ENCODE data around the gene THADA.

Gene THADA

DNA sequence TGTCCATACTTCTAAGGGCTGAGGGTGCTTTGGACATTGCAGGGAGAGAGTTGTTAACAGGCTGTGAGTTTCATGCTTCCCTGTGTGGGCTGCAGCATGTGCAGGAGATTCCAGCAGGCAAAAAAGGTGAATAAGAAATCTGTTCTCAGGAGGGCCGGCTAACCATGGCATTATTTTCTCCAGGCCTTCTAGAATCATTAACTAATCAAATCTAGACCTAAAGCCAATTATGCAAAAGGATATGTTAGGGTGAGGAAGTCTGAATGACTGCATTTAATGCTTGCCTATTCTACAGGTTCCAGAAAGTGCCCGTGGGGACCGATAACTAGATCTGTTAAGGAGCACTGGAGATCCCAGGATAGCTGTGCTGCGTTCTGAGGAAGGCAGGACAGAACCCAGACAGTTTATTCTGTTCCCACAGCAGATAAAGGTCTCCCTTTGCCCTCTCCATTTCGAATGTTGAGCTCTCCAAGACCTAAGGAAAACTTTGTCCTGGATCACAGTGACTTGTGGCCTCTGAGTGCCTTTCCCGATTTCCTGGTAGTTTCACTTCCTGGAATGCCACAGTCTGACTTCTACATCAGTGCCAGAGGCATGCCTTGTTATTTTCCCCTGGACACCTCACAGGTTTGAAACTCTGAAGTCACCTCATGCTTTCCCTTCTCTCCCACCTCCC, 319.4 kb downstream of the THADA start:
- TF ChIP-seq FOXA1 (IDR thresholded peaks at IDR 0.05) (no peak), ZNF384 (IDR thresholded peaks at IDR 0.05) (no peak), TARDBP (IDR thresholded peaks at IDR 0.05) (no peak), L3MBTL2 (conservative IDR thresholded peaks at IDR 0.05) (no peak), LEF1 (IDR thresholded peaks at IDR 0.05; ENCODE audit: borderline replicate concordance) (no peak), HDGF (IDR thresholded peaks at IDR 0.05; ENCODE audit: borderline replicate concordance) (no peak), SUZ12 (IDR thresholded peaks at IDR 0.05) (no peak), FOXK2 (IDR thresholded peaks at IDR 0.05) (no peak), CTBP1 (IDR thresholded peaks at IDR 0.05; ENCODE audit: borderline replicate concordance) (no peak)
- CTCF ChIA-PET, result interaction anchor here (0.7 kb wide), 1 partner anchor 1143 kb away, joined by 4 read pairs; no protein-coding TSS in a partner anchor
- no peak for DNase-seq (ENCODE audit: extremely low spot score)
- POLR2A ChIA-PET, result interaction anchor here (1.2 kb wide), 1 partner anchor 10 kb away, joined by 4 read pairs; no protein-coding TSS in a partner anchor

DNA sequence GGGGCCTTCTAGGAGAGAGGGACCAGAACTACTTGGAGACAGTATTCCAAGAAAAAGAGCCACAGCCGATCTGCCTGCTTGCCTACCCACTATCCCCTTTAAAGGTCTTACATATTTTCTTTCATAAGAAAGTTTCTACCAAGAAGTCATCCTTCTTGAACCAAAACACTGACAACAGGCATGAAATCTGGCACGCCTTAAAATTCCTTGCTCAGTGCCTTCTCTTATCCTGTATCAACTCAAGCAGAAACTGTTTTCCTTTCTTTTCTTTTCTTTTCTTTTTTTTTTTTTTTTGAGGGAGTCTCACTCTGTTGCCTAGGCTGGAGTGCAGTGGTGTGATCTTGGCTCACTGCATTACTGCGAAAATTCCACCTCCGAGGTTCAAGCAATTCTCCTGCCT, 321.1 kb downstream of the THADA start:
- POLR2A ChIA-PET, result no interaction called here
- CTCF ChIA-PET, result no interaction called here
- no peak for DNase-seq (ENCODE audit: extremely low spot score)
- no peak for TF ChIP-seq ZNF384 (IDR thresholded peaks at IDR 0.05)
- no peak for TF ChIP-seq SP1 (IDR thresholded peaks at IDR 0.05)
- no peak for TF ChIP-seq TARDBP (IDR thresholded peaks at IDR 0.05)
- no peak for TF ChIP-seq FOXM1 (IDR thresholded peaks at IDR 0.05; ENCODE audit: borderline replicate concordance)
- TF ChIP-seq NFRKB (IDR thresholded peaks at IDR 0.05), result no peak
- TF ChIP-seq FOXA1 (IDR thresholded peaks at IDR 0.05), result no peak
- no peak for TF ChIP-seq SUZ12 (IDR thresholded peaks at IDR 0.05)
- no peak for TF ChIP-seq LEF1 (IDR thresholded peaks at IDR 0.05; ENCODE audit: borderline replicate concordance)
- no peak for TF ChIP-seq FOXK2 (IDR thresholded peaks at IDR 0.05)
- TF ChIP-seq L3MBTL2 (conservative IDR thresholded peaks at IDR 0.05), result no peak
- TF ChIP-seq HDGF (IDR thresholded peaks at IDR 0.05; ENCODE audit: borderline replicate concordance), result no peak
- TF ChIP-seq, protein P1, sequence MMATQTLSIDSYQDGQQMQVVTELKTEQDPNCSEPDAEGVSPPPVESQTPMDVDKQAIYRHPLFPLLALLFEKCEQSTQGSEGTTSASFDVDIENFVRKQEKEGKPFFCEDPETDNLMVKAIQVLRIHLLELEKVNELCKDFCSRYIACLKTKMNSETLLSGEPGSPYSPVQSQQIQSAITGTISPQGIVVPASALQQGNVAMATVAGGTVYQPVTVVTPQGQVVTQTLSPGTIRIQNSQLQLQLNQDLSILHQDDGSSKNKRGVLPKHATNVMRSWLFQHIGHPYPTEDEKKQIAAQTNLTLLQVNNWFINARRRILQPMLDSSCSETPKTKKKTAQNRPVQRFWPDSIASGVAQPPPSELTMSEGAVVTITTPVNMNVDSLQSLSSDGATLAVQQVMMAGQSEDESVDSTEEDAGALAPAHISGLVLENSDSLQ (IDR thresholded peaks at IDR 0.05), result no peak
- TF ChIP-seq CTBP1 (IDR thresholded peaks at IDR 0.05; ENCODE audit: borderline replicate concordance), result no peak
- TF ChIP-seq ARNT (IDR thresholded peaks at IDR 0.05), result no peak
- TF ChIP-seq BHLHE40 (IDR thresholded peaks at IDR 0.05; ENCODE audit: borderline replicate concordance), result no peak

DNA sequence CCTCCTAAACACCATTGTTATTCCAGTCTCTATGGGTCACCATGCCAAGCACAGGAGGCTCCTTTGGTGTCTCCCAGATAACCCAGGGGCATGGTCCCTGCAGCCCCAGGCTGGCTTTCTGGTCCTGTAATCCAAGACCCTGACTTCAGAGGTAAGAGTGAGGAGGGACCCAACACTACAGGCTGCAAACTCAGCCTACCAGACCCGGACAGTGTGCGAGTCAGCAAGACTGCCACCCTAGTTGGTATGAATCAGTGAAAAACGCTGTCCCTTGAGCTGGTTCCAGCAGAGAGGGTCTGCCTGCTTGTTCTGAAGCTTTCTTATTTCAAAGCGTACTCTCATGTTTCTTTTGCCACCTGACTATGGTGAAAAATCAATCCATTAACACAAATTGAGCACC, 321.8 kb downstream of the THADA start:
- no peak for DNase-seq (ENCODE audit: extremely low spot score)
- TF ChIP-seq ELF4 (IDR thresholded peaks at IDR 0.05), result no peak
- TF ChIP-seq ARNT (IDR thresholded peaks at IDR 0.05), result no peak
- TF ChIP-seq, protein P1 (IDR thresholded peaks at IDR 0.05), result no peak
- no peak for TF ChIP-seq ZNF384 (IDR thresholded peaks at IDR 0.05)
- TF ChIP-seq SUZ12 (IDR thresholded peaks at IDR 0.05), result no peak
- no peak for TF ChIP-seq L3MBTL2 (conservative IDR thresholded peaks at IDR 0.05)
- TF ChIP-seq SP1 (IDR thresholded peaks at IDR 0.05), result no peak
- no peak for TF ChIP-seq FOXM1 (IDR thresholded peaks at IDR 0.05; ENCODE audit: borderline replicate concordance)
- no peak for TF ChIP-seq TARDBP (IDR thresholded peaks at IDR 0.05)
- CTCF ChIA-PET, result no interaction called here
- POLR2A ChIA-PET, result no interaction called here

DNA sequence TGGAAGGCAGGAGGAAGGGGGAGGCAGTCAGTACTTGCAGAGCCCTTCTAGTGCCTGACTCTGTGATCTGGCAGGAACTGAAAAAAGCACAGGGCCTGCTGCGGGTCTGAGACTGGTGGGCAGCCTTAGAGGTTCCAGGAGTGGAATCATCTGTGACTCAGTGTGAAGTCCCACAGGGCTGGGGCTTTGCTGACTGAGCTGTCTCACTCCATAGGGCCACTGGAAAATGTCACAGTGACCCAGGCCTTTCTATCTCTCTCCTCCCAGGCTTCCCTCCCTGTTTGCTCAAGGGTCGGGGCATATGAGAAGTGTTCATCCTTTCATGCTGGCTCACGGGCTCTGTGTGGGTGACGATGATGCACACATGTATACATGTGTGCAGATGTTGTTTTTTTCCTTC, 322.3 kb downstream of the THADA start:
- no peak for DNase-seq (ENCODE audit: extremely low spot score)
- CTCF ChIA-PET, result no interaction called here
- POLR2A ChIA-PET, result no interaction called here
- TF ChIP-seq, protein P1 (IDR thresholded peaks at IDR 0.05), result no peak
- no peak for TF ChIP-seq HDGF (IDR thresholded peaks at IDR 0.05; ENCODE audit: borderline replicate concordance)
- TF ChIP-seq L3MBTL2 (conservative IDR thresholded peaks at IDR 0.05), result no peak
- no peak for TF ChIP-seq TARDBP (IDR thresholded peaks at IDR 0.05)
- no peak for TF ChIP-seq CTBP1 (IDR thresholded peaks at IDR 0.05; ENCODE audit: borderline replicate concordance)

DNA sequence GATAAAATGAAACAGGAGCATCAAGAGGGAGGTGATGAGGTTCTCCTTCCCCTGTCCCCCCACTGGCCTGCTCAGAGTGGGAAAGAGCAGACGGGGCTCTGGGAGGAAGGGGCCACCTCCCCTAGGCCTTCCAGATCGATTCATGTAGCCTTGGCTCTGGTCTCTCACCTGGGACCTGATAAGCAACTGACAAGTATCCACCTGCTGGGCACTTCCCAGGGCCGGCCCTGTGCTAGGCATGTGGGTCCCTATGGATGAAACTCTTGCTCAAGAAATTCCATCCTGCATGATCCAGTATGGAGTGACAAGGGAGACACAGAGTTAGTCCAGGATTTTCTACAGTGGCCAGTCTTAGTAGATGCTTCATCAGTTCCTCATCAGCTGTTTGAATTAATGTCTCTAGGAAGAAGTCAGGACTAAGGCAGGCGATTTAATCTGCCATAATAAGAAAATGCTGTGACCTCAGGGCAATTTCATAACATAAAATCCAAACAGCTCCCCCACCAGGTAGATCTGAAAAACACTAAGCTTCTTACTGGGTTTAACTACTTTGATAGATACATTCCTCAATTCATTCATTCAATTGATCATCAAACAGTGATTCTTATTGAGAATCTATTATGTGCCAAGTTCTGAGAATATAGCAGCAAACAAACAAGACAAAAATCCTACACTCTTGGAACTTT, 324.8 kb downstream of the THADA start:
- DNase-seq (ENCODE audit: extremely low spot score), result no peak
- CTCF ChIA-PET, result interaction anchor here (0.9 kb wide), 1 partner anchor 22 kb away, joined by 3 read pairs; no protein-coding TSS in a partner anchor
- POLR2A ChIA-PET, result no interaction called here
- TF ChIP-seq SP1 (IDR thresholded peaks at IDR 0.05), result no peak
- no peak for TF ChIP-seq NFRKB (IDR thresholded peaks at IDR 0.05)
- no peak for TF ChIP-seq FOXK2 (IDR thresholded peaks at IDR 0.05)
- TF ChIP-seq FOXA1 (IDR thresholded peaks at IDR 0.05), result no peak
- TF ChIP-seq LEF1 (IDR thresholded peaks at IDR 0.05; ENCODE audit: borderline replicate concordance), result no peak
- TF ChIP-seq, protein P1 (IDR thresholded peaks at IDR 0.05), result no peak
- no peak for TF ChIP-seq ARNT (IDR thresholded peaks at IDR 0.05)

DNA sequence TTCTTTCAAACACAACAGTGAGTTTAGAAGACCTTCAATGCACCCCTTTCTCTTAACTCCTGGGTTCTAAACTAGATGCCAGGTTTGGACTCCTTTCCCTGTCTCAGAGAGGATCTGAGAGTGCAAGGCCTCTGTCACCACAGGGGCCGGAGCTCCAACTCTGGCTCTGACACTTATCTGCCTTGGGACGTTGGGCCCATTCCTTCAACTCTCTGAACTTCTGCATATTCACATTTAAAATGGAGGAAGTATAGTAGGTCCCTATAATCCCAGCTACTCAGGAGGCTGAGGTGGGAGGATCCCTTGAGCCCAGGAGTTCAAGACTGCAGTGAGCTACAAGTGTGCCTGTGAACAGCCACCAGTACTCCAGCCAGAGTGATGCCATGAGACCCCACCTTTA, 325.4 kb downstream of the THADA start:
- no peak for DNase-seq (ENCODE audit: extremely low spot score)
- CTCF ChIA-PET, result no interaction called here
- POLR2A ChIA-PET, result no interaction called here
- no peak for TF ChIP-seq ARNT (IDR thresholded peaks at IDR 0.05)
- no peak for TF ChIP-seq FOXA1 (IDR thresholded peaks at IDR 0.05)
- TF ChIP-seq FOXK2 (IDR thresholded peaks at IDR 0.05), result no peak
- no peak for TF ChIP-seq HDGF (IDR thresholded peaks at IDR 0.05; ENCODE audit: borderline replicate concordance)
- no peak for TF ChIP-seq BHLHE40 (IDR thresholded peaks at IDR 0.05; ENCODE audit: borderline replicate concordance)
- TF ChIP-seq SP1 (IDR thresholded peaks at IDR 0.05), result no peak
- TF ChIP-seq SUZ12 (IDR thresholded peaks at IDR 0.05), result no peak
- no peak for TF ChIP-seq NFRKB (IDR thresholded peaks at IDR 0.05)
- TF ChIP-seq TARDBP (IDR thresholded peaks at IDR 0.05), result no peak
- TF ChIP-seq LEF1 (IDR thresholded peaks at IDR 0.05; ENCODE audit: borderline replicate concordance), result no peak
- TF ChIP-seq L3MBTL2 (conservative IDR thresholded peaks at IDR 0.05), result no peak
- TF ChIP-seq ELF4 (IDR thresholded peaks at IDR 0.05), result no peak
- TF ChIP-seq, protein P1 (IDR thresholded peaks at IDR 0.05), result no peak
- no peak for TF ChIP-seq CTBP1 (IDR thresholded peaks at IDR 0.05; ENCODE audit: borderline replicate concordance)
